Endodermal cell (in vitro differentiated cells): ENCODE data around the gene RPAP3. TPM values are rescaled to one million over a fixed set of nuclear protein-coding genes. Genes with fewer than 3 reads are reported as not detected.

Experiments used
- DNase-seq: peaks from one replicate; pipeline ENCODE4 v3.0.0-alpha.2; 2017
- H3K27ac ChIP-seq: 2 replicates; pipeline ENCODE4 v1.5.1; 2013; ENCODE audit warnings: mild to moderate bottlenecking, low read depth, low read length, moderate library complexity
- H3K27me3 ChIP-seq: 2 replicates; pipeline ENCODE4 v1.6.1; 2013; ENCODE audit warnings: mild to moderate bottlenecking, low read length, moderate library complexity; ENCODE audit not compliant: insufficient read depth, control insufficient read depth, poor library complexity, severe bottlenecking
- H3K36me3 ChIP-seq: 2 replicates; pipeline ENCODE4 v1.7.0; 2013; ENCODE audit warnings: mild to moderate bottlenecking, low read length, moderate library complexity; ENCODE audit not compliant: control insufficient read depth, insufficient read depth
- H3K4me1 ChIP-seq: one replicate; pipeline ENCODE4 v1.7.0; 2013; ENCODE audit warnings: low read length; ENCODE audit not compliant: control insufficient read depth, insufficient read depth
- H3K4me3 ChIP-seq: 2 replicates; pipeline ENCODE4 v1.5.1; 2013; ENCODE audit warnings: mild to moderate bottlenecking, low read length, moderate library complexity
- H3K9ac ChIP-seq: 2 replicates; pipeline ENCODE4 v1.6.1; 2013; ENCODE audit warnings: mild to moderate bottlenecking, low read length, moderate library complexity; ENCODE audit not compliant: poor library complexity, severe bottlenecking; ENCODE audit errors: extremely low read depth
- H3K9me3 ChIP-seq: 2 replicates; pipeline ENCODE4 v1.6.1; 2013; ENCODE audit warnings: mild to moderate bottlenecking, low read length, moderate library complexity; ENCODE audit not compliant: control insufficient read depth
- H3K27ac Mint-ChIP-seq: 2 replicates; pipeline ENCODE4 v1.8.0; 2020; ENCODE audit warnings: mixed read lengths
- H3K27me3 Mint-ChIP-seq: 2 replicates; pipeline ENCODE4 v1.8.0; 2021; ENCODE audit warnings: mild to moderate bottlenecking, mixed read lengths; ENCODE audit not compliant: insufficient read depth
- H3K36me3 Mint-ChIP-seq: 2 replicates; pipeline ENCODE4 v1.8.0; 2020; ENCODE audit warnings: low read depth, mixed read lengths
- H3K4me1 Mint-ChIP-seq: 2 replicates; pipeline ENCODE4 v1.8.0; 2020; ENCODE audit warnings: mixed read lengths
- H3K4me3 Mint-ChIP-seq: 2 replicates; pipeline ENCODE4 v1.8.0; 2020; ENCODE audit warnings: mild to moderate bottlenecking, moderate library complexity, mixed read lengths
- H3K9me3 Mint-ChIP-seq: 2 replicates; pipeline ENCODE4 v1.8.0; 2020; ENCODE audit warnings: mild to moderate bottlenecking, mixed read lengths
- WGBS, 2 experiments: methylation state at CpG; one replicate each; pipeline versions ENCODE4 v1.1.5 to v1.1.7; 2013; ENCODE audit warnings: missing lambda C conversion rate in 2 of 2, mixed read lengths in 1 of 2; ENCODE audit not compliant: insufficient coverage in 1 of 2, insufficient read length in 1 of 2; 5-methylcytosine and 5-hydroxymethylcytosine counted together
- total RNA-seq, 2 donors: library from RNA; stranded (reverse); fragmentation: NEBNext Ultra II Directional in 1 of 2; extraction: Animal tissue kit (Norgen Biotek cat#: 25700) in 1 of 2; gene quantifications; 2 replicates in 1 of 2; 3 replicates in 1 of 2; pipeline ENCODE4 v1.2.1, GENCODE V29; 2021
- TF ChIP-seq, protein P1 (sequence below): fragments of 200-600 bp; sonication (generic); conservative IDR thresholded peaks from 2 replicates; pipeline ENCODE4 v1.5.0; 2021; ENCODE audit warnings: antibody characterized with exemption, mild to moderate bottlenecking

RPAP3 gene
- total RNA-seq, 2 donors from 2014 or later = 52.0 to 56.9 TPM

DNA sequence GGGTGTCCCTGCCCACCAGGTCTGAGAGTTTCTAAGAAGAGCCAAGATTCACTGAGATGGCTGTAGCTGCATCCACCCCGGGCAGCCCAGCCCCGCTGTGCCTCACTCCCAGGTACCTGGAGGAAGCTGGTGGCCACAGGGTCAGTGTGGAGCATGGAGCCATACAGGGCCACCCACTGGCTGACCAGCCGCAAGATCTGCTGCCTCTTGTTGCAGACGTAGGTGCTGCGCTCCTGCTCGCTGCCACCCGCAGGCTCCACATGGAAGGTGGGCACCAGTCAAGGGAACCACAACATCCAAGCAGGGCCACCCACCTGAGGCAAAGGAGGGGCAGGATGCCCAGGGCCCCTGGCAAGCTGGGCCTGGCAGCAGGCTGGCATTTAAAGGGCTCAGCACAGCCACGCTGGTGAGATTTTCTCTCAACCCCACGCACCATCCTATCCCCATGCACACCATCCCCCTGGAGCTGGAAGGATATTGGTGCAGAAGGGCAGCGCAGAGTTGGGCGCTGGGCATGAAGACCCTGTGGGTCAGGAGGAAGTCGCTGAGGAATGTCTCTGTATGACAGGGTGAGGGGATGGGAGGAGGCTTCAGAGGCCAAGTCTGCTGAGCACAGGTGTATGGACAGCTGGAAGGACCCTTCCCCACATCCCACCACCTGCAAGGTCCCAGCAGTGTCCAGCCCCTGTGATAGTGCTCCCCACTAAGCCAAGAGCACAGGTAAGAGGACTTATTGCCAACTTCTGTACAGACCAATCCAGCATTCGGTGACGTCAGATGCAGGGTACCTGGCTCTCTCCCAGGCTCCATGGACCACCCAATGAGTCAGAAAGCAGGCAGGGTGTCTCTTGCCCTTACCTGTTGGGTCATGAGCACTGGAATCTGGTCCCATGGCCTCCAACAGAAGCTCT lies 42.0 kb upstream of the RPAP3 start:
- DNase-seq = no peak
- H3K27me3 Mint-ChIP-seq = peaks cover 2% of the 10 kb centered on the region

GRCh38 chr12:47747126-47747525 lies 41.3 kb upstream of the RPAP3 start:
- no peak overlapping the region for H3K27ac Mint-ChIP-seq
- H3K4me1 ChIP-seq = no peaks in the 10 kb centered on the region
- H3K36me3 Mint-ChIP-seq = peaks cover 17% of the 10 kb centered on the region
- peaks cover 16% of the 10 kb centered on the region for H3K4me1 Mint-ChIP-seq
- H3K9me3 ChIP-seq = no peaks in the 10 kb centered on the region
- no peak overlapping the region for H3K4me3 ChIP-seq
- TF ChIP-seq, protein P1, sequence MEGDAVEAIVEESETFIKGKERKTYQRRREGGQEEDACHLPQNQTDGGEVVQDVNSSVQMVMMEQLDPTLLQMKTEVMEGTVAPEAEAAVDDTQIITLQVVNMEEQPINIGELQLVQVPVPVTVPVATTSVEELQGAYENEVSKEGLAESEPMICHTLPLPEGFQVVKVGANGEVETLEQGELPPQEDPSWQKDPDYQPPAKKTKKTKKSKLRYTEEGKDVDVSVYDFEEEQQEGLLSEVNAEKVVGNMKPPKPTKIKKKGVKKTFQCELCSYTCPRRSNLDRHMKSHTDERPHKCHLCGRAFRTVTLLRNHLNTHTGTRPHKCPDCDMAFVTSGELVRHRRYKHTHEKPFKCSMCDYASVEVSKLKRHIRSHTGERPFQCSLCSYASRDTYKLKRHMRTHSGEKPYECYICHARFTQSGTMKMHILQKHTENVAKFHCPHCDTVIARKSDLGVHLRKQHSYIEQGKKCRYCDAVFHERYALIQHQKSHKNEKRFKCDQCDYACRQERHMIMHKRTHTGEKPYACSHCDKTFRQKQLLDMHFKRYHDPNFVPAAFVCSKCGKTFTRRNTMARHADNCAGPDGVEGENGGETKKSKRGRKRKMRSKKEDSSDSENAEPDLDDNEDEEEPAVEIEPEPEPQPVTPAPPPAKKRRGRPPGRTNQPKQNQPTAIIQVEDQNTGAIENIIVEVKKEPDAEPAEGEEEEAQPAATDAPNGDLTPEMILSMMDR = no peak
- H3K9me3 Mint-ChIP-seq = no peaks in the 10 kb centered on the region
- no peak overlapping the region for H3K27ac ChIP-seq
- peaks cover 2% of the 10 kb centered on the region for H3K27me3 Mint-ChIP-seq
- H3K4me3 Mint-ChIP-seq = no peak overlapping the region
- H3K27me3 ChIP-seq = no peaks in the 10 kb centered on the region
- no peaks in the 10 kb centered on the region for H3K36me3 ChIP-seq
- DNase-seq = no peak
- WGBS, 2 experiments = 95 to 100% methylated on average over 4 of the region's 4 CpGs
- no peak overlapping the region for H3K9ac ChIP-seq

More for the DNA sequence above, 42.0 kb upstream of the RPAP3 start:
- H3K9me3 ChIP-seq = no peaks in the 10 kb centered on the region
- H3K9me3 Mint-ChIP-seq = no peaks in the 10 kb centered on the region
- TF ChIP-seq, protein P1 = no peak
- H3K27ac Mint-ChIP-seq = no peak overlapping the region
- H3K27ac ChIP-seq = no peak overlapping the region
- H3K4me1 ChIP-seq = peaks cover under 1% of the 10 kb centered on the region
- H3K4me3 Mint-ChIP-seq = no peak overlapping the region
- H3K4me1 Mint-ChIP-seq = peaks cover 22% of the 10 kb centered on the region
- no peak overlapping the region for H3K4me3 ChIP-seq
- no peaks in the 10 kb centered on the region for H3K36me3 ChIP-seq
- peaks cover 17% of the 10 kb centered on the region for H3K36me3 Mint-ChIP-seq
- H3K9ac ChIP-seq = no peak overlapping the region
- no peaks in the 10 kb centered on the region for H3K27me3 ChIP-seq
- WGBS, 2 experiments = 91 to 95% methylated on average over 7 to 14 of the region's 14 CpGs

GRCh38 chr12:47746523-47746922 lies 40.7 kb upstream of the RPAP3 start:
- 90 to 93% methylated on average over 4 to 7 of the region's 7 CpGs for WGBS, 2 experiments
- TF ChIP-seq, protein P1 = no peak
- Mint-ChIP-seq H3K27ac (no peak overlapping the region), H3K4me1 (peaks cover 16% of the 10 kb centered on the region), H3K4me3 (no peak overlapping the region), H3K27me3 (peaks cover 2% of the 10 kb centered on the region), H3K9me3 (no peaks in the 10 kb centered on the region), H3K36me3 (peaks cover 17% of the 10 kb centered on the region)
- no peaks in the 10 kb centered on the region for H3K36me3 ChIP-seq
- H3K27ac ChIP-seq = no peak overlapping the region
- DNase-seq = no peak
- H3K27me3 ChIP-seq = no peaks in the 10 kb centered on the region
- H3K9ac ChIP-seq = no peak overlapping the region
- no peak overlapping the region for H3K4me3 ChIP-seq
- no peaks in the 10 kb centered on the region for H3K9me3 ChIP-seq
- no peaks in the 10 kb centered on the region for H3K4me1 ChIP-seq
